Medulla oblongata (tissue), 1 donor: Measurements from ENCODE around the gene MAP2K7.
"Not testable (repeated sequence)": the region's sequence is repeated elsewhere in the genome, so short reads cannot be mapped to it uniquely, and the experiment has no call there.

ENCODE experiments used
- DNase-seq: peaks from one replicate; pipeline ENCODE4 v3.0.0-alpha.2; 2015; ENCODE audit errors: extremely low spot score

MAP2K7 gene

DNA sequence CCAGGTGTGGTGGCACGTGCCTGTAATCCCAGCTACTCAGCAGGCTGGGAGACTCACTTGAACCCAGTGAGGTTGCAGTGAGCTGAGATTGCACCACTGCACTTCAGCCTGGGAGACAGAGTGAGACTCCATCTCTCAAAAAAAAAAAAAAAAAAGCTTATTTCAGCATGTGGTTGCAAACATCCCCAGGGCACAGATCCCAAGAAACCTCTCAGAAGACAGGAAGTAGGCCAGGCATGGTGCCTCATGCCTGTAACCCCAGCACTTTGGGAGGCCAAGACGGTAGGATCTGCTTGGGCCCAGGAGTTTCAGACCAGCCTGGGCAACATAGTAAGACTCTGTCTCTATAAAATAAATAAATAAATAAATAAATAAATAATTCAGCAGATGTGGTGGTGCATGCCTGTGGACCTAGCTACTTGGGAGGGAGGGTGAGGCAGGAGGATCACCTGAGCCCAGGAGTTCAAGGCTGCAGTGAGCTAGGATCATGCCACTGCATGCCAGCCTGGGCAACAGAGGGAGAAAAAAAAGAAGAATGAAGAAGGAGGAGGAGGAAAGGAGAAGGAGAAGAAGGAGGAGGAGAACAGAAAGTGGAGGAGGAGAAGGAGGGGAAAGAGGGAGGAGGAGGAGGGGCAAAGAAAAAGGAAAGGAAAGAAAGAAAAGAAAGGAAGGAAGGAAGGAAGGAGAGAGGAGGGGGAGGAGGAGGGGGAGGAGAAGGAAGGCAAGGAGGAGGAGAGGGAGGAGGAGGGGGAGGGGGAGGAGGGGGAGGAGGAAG lies 19.7 kb upstream of the MAP2K7 start:
- DNase-seq = no peak

GRCh38 chr19:7885818-7886217 lies 17.9 kb upstream of the MAP2K7 start:
- no peak for DNase-seq

DNA sequence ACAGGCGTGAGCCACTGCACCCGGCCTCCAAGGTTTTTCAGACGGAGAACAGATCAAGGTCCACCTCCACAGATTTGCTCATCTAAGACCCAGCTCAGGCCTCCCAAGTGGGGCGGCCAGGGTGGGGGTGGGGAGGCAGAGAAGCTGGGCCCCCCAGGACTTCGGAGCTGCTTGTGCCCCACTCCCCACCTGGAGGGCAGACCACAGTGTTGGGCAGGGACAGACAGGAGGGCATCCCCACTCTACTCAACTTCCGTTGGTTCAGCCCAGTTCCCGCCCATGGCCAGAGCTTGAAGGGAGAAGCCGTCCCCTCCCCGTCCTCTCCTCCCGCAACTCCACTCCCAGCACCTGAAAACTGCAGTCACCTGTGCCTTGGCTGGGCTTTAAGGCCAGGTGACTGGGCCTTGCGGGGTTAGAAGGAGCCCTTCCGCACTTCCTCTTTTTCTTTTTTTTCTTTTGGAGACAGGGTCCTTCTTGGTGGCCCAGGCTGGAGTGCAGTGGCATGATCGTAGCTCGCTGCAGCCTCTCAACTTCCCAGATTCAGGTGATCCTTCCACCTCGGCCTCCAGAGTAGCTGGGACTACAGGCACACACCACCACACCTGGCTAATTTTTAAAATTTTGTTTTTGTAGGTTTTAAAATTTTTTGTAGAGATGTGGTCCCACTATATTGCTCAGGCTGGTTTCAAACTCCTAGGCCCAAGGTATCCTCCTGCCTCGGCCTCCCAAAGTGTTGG lies 16.1 kb upstream of the MAP2K7 start:
- DNase-seq = no peak

- DNase-seq = no peak
Measured at GRCh38 chr19:7888145-7888825, 15.4 kb upstream of the MAP2K7 start, which contains the start of gene LRRC8E. TSS of gene LRRC8E (plus strand) at chr19:7888510. CDS start at chr19:7895604, 7,094 bp downstream.

DNA sequence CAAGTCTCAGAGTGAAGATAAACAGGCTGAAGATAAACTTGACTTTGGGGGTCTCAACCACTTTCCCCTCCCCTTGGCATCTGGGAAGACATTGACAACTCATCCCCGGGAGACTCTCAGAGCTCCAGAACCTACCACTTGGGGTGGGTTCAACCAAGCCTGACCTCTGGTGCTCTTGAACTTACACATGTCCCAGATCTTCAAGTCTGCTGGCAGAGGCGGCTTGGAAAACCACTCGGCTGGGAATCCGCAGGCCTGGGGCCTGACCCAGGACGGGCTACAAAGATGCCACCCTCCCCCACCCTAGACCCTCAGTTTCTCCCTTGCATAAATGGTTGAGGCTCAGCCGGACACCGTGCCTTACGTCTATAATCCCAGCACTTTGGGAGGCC lies 14.9 kb upstream of the MAP2K7 start:
- no peak for DNase-seq

- DNase-seq = not testable (repeated sequence)
Measured at GRCh38 chr19:7893362-7894101, 10.1 kb upstream of the MAP2K7 start.

- no peak for DNase-seq
Measured at GRCh38 chr19:7894612-7895309, 8.9 kb upstream of the MAP2K7 start.

DNA sequence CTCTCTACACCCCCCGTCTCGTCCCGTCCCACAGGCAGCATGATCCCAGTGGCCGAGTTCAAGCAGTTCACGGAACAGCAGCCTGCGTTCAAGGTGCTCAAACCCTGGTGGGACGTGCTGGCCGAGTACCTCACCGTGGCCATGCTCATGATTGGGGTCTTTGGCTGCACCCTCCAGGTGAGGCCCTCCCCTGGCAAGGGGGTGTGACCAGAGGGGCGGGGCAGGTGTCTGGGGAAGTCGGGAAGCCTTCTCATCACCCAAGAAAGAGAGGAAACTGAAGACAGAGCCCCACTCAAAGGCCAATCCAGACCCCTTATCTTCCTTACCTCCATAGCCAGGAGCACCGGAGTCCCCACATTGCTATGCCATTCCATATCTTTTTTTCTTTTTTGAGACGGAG lies 8.1 kb upstream of the MAP2K7 start:
- no peak for DNase-seq

DNA sequence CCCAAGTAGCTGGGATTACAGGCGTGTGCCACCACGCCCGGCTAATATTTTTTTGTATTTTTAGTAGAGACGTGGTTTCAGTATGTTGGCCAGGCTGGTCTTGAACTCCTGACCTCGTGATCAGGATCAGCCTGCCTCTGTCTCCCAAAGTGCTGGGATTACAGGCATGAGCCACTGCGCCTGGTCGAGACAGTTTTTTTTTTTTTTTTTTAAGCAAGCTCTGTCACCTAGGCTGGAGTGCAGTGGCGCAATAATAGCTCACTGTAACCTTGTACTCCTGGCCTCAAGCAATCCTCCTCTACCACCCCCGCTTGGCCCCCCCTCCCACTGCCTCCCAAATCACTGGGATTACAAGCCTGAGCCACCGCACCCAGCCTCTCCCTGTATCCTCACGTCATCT lies 6.4 kb upstream of the MAP2K7 start:
- no peak for DNase-seq

DNA sequence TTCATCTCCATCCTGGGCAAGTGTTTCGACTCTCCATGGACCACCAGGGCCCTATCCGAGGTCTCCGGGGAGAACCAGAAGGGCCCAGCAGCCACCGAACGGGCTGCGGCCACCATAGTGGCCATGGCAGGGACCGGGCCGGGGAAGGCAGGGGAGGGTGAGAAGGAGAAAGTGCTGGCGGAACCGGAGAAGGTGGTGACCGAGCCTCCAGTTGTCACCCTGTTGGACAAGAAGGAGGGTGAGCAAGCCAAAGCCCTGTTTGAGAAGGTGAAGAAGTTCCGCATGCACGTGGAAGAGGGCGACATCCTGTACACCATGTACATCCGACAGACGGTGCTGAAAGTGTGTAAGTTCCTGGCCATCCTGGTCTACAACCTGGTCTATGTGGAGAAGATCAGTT lies 4.7 kb upstream of the MAP2K7 start:
- DNase-seq = no peak

GRCh38 chr19:7899751-7900378 lies 3.8 kb upstream of the MAP2K7 start:
- DNase-seq = no peak

DNA sequence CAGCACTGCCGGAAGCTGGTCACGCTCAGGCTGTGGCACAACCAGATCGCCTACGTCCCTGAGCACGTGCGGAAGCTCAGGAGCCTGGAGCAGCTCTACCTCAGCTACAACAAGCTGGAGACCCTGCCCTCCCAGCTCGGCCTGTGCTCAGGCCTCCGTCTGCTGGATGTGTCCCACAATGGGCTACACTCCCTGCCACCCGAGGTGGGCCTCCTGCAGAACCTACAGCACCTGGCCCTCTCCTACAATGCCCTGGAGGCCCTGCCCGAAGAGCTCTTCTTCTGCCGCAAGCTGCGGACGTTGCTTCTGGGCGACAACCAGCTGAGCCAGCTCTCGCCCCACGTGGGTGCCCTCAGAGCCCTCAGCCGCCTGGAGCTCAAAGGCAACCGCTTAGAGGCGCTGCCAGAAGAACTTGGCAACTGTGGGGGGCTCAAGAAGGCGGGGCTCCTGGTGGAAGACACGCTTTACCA lies 3.2 kb upstream of the MAP2K7 start:
- no peak for DNase-seq

GRCh38 chr19:7900931-7901330 lies 2.7 kb upstream of the MAP2K7 start:
- DNase-seq = no peak

DNA sequence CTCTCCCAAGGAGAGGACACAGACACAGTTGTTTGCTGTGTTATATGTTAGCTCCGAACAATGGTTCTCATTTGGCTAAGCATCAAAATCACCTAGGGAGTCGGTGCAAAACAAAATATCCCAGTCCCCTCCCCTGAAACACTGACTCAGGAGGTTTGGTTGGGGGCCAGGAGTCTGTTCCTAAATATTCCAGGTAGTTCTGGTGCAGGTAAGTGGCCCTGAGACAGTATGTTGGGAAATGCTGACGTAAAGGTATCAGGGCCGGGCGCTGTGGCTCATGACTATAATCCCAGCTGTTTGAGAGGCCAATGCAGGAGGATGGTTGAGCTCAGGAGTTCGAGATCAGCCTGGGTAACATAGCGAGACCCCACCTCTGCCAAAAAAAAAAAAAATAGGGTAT lies 2.3 kb upstream of the MAP2K7 start:
- no peak for DNase-seq

GRCh38 chr19:7902796-7903243 lies 857 bp upstream of the MAP2K7 start:
- DNase-seq = no peak

GRCh38 chr19:7904074-7905020 lies 670 bp downstream of the MAP2K7 start:
- DNase-seq = peak; percentile 42

- no peak for DNase-seq
Measured at GRCh38 chr19:7905268-7905667, 1.6 kb downstream of the MAP2K7 start.

- DNase-seq = no peak
Measured at GRCh38 chr19:7905859-7906258, 2.2 kb downstream of the MAP2K7 start.

DNA sequence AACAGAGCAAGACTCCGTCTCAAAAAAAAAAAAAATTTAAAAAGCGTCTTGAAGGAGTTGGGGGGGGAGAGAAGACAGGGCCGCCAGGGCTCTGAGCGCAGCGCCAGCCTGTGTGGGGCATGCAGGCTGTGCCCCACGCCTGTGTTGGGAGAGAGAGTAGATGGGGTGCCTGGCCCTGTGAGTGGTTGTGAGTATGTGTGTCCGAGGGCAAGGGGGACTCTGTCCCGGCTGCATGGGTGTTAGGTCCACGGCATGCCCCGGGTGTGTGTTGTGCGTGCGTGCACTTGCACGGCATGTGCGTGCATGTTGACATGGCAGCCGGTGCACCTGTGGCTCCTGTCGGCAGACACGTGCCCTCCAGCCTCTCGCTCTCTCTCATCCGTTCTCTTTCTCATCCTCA lies 3.4 kb downstream of the MAP2K7 start:
- DNase-seq = no peak
